SK-N-MC (cell line): ENCODE data around the gene LRG1.

Experiments used
- DNase-seq: peaks from one replicate; pipeline ENCODE4 v3.0.0-alpha.2; 2011; ENCODE audit warnings: low read depth, low spot score
- H3K27ac ChIP-seq: fragments of 200-600 bp; sonication (generic); 2 replicates; pipeline ENCODE4 v1.5.1; 2016; ENCODE audit warnings: mixed run types
- H3K36me3 ChIP-seq: fragments of 200-600 bp; sonication (generic); 2 replicates; pipeline ENCODE4 v1.6.1; 2017; ENCODE audit warnings: antibody characterized with exemption, low read length, mixed read lengths; ENCODE audit not compliant: insufficient read depth
- H3K4me3 ChIP-seq: fragments of 200-600 bp; sonication (generic); 2 replicates; pipeline ENCODE4 v1.5.1; 2016
- H3K9ac ChIP-seq: fragments of 200-600 bp; sonication (generic); 2 replicates; pipeline ENCODE4 v1.8.0; 2017; ENCODE audit warnings: mixed run types, mixed read lengths; ENCODE audit not compliant: insufficient read length
- H3K9me3 ChIP-seq: fragments of 200-600 bp; sonication (generic); 2 replicates; pipeline ENCODE4 v1.6.1; 2017; ENCODE audit warnings: low read depth, mild to moderate bottlenecking, antibody characterized with exemption, low read length, moderate library complexity, mixed read lengths
- EZH2 ChIP-seq: fragments of 200-600 bp; sonication (generic); IDR thresholded peaks from one replicate; pipeline ENCODE4 v1.6.1; 2017; ENCODE audit warnings: antibody characterized with exemption
- FOXP2 ChIP-seq: optimal IDR thresholded peaks from 2 replicates; pipeline ENCODE3; 2011; ENCODE audit warnings: mild to moderate bottlenecking, moderate library complexity; ENCODE audit not compliant: insufficient read depth; ENCODE audit errors: extremely low read length, control extremely low read depth
- POLR2AphosphoS5 ChIP-seq: IDR thresholded peaks from 2 replicates; pipeline ENCODE4 v1.6.1; 2012; ENCODE audit warnings: mild to moderate bottlenecking, low read depth, low read length, borderline replicate concordance

LRG1 gene

GRCh38 chr19:4578552-4579248, 38.9 kb upstream of the LRG1 start:
- Histone ChIP-seq H3K9me3 (no peaks in the 10 kb centered on the region), H3K4me3 (no peak overlapping the region), H3K36me3 (no peaks in the 10 kb centered on the region), H3K27ac (no peak overlapping the region), H3K9ac (no peak overlapping the region)
- TF ChIP-seq POLR2AphosphoS5 = no peak
- TF ChIP-seq EZH2 = no peak
- TF ChIP-seq FOXP2 = no peak
- no peak for DNase-seq

DNA sequence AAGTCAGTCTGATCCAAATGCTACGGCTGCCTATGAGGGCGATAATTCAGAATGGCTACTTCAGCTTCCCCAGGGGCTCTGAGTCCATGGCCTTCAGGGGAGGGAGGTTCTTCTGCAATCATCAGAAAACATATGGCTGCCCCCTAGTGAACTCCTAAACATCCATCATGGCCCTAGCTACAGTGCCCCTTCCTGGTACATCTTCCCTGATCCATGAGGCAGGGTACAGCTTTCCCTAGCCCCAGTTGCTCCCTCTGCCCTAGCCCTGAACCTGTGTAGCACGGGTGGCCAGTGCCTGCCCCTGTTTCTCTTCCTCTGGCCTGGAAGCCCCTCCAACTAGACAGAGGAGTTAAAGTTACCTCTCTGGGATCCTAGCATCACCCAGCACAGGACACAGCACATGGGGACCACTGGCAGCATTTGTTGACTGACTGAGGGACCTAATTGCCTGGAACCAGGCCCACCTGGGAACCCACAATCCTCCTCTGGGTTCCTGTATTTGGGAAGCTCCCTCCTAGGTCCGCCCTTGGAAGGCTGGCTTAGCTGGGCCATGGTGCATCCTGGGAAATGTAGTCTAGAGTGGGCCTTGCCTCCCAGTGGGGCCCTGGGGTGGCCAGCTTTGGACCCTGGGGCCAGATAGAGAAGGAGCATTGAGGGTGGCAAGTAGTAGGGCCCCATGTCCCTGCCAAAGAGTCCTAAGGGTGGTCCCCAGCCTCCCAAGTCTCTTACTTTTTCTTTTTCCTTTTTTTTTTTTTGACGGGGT, 37.4 kb upstream of the LRG1 start:
- H3K4me3 ChIP-seq = no peak overlapping the region
- DNase-seq = no peak
- H3K9ac ChIP-seq = no peak overlapping the region
- H3K27ac ChIP-seq = no peak overlapping the region
- TF ChIP-seq EZH2 (no peak), FOXP2 (no peak), POLR2AphosphoS5 (no peak)
- no peaks in the 10 kb centered on the region for H3K9me3 ChIP-seq
- H3K36me3 ChIP-seq = no peaks in the 10 kb centered on the region

DNA sequence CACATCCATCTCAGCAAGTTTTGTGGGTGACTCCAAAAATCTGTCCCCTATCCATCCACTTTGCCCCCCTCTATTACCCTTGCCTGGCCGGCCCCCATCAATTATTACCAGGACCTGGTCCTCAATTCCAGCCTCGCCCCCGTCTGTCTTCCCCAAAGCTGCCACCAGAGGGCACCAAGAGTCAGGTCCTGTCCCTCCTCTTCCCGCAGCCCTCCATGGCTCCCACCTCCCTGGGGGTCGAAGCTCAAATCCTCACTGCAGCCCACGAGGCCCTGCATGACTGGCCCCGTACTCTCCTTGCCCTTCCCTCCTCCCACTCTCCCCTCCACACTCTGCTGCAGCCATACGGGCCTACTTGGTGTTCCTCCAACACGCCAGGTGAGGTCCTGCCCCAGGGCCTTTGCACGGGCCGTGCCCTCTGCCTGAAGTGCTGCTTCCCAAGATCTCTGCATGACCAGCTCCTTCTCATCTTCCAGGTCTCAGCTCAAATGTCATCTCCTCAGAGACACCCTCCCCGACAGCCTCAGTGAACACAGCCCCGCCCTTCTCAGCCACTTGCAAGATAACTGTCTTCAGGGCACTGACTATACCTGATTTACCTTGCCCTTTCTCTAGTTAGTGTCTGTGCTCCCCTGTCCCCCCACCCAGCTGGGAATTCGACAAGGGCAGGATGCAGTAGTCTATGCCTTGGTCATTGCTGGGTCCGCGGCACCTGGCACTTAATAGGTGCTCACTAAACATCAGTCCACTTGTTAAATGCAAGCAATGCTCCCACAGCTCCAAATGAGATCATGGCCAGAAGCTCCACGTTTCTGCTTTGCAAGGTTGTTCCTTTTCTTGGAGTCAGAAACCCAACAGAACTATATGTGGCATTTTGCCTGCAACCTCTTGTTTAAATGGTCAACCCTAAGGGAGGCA, 36.4 kb upstream of the LRG1 start:
- H3K36me3 ChIP-seq = no peaks in the 10 kb centered on the region
- DNase-seq = no peak
- TF ChIP-seq FOXP2 (no peak), POLR2AphosphoS5 (no peak), EZH2 (no peak)
- H3K9ac ChIP-seq = no peak overlapping the region
- no peak overlapping the region for H3K4me3 ChIP-seq
- no peaks in the 10 kb centered on the region for H3K9me3 ChIP-seq
- H3K27ac ChIP-seq = no peak overlapping the region

DNA sequence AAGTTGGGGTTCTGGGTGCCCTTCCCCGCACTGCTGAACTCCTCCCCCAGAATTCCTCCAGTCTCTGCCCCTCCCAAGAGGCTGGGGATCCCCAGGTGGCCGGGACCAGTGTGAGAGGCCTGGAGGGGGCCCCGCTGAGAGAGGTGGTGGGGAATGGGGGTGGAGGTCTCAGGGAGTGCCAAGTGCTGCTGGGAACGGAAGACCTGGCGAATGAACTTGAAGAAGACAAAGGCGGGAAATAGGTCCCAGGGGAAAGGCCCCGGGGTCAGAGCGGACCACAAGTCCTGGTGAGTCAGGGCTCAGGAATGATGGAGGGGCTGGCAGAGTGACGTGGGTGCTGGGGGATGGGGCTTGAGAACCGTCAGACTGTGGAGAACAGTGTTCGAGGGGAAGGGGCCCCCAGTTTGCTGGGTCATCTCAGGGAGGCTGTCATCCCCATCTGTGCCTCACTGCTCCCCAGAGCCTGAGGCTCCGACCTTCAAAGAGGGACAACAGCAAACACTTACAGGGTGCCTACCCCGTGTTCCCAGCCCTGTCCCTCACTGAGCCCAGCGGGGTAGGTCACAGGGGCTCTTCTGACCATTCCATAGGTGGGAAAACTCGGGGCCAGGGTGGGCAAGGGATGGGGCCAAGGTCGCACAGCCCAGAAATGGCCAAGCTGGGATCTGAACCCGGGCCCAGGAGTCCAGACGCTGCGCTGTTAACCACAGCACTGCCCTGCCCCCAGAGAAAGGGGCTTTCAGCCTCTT, 35.6 kb upstream of the LRG1 start:
- Histone ChIP-seq H3K27ac (no peak overlapping the region), H3K9ac (no peak overlapping the region), H3K4me3 (no peak overlapping the region), H3K9me3 (no peaks in the 10 kb centered on the region), H3K36me3 (no peaks in the 10 kb centered on the region)
- no peak for DNase-seq
- TF ChIP-seq POLR2AphosphoS5 (no peak), FOXP2 (no peak), EZH2 (no peak)

DNA sequence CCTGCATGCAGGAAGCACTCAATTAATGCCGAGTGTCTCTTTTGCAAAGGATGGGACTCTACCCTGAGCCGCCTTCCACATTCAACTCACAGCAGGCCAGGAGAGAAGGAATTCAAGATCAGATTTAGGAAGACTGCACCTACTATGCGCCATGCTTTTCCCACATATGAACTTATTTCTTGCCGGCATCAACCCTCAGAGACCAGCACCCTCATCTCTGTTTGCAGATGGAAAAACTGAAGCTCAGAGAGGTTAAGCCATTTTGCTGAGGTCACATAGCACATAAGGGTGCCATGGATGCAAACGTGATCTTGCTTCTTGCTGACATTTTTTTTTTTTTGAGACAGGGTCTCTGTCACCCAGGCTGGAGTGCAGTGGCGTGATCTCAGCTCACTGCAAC, 33.8 kb upstream of the LRG1 start:
- Histone ChIP-seq H3K9ac (no peak overlapping the region), H3K9me3 (no peaks in the 10 kb centered on the region), H3K27ac (no peak overlapping the region), H3K4me3 (no peak overlapping the region), H3K36me3 (no peaks in the 10 kb centered on the region)
- no peak for DNase-seq
- TF ChIP-seq POLR2AphosphoS5 = no peak

- H3K9ac ChIP-seq = no peak overlapping the region
- H3K27ac ChIP-seq = no peak overlapping the region
- H3K36me3 ChIP-seq = no peaks in the 10 kb centered on the region
- DNase-seq = no peak
- TF ChIP-seq POLR2AphosphoS5 = no peak
- no peak overlapping the region for H3K4me3 ChIP-seq
- no peaks in the 10 kb centered on the region for H3K9me3 ChIP-seq
These were observed 31.6 kb upstream of the LRG1 start for GRCh38 chr19:4571305-4571917.

- DNase-seq = no peak
- H3K9me3 ChIP-seq = no peaks in the 10 kb centered on the region
- no peak overlapping the region for H3K9ac ChIP-seq
- H3K36me3 ChIP-seq = no peaks in the 10 kb centered on the region
- H3K27ac ChIP-seq = no peak overlapping the region
- no peak overlapping the region for H3K4me3 ChIP-seq
- no peak for TF ChIP-seq EZH2
- no peak for TF ChIP-seq FOXP2
- no peak for TF ChIP-seq POLR2AphosphoS5
These were observed 31.1 kb upstream of the LRG1 start for GRCh38 chr19:4570916-4571304.
